Vagina (tissue), 2 donors: ENCODE data around the gene CXCR1.

Source experiments
- POLR2A ChIP-seq, 2 donors: fragments of 450-650 bp; IDR thresholded peaks; one replicate each; pipeline ENCODE4 v1.6.1; 2017; ENCODE audit warnings: antibody characterized with exemption in 2 of 2, mild to moderate bottlenecking in 2 of 2, moderate library complexity in 2 of 2
- POLR2AphosphoS5 ChIP-seq, 2 donors: sonication (generic); formaldehyde crosslinking; IDR thresholded peaks; one replicate each; pipeline ENCODE4 v1.9.0; 2017; ENCODE audit warnings: antibody characterized with exemption in 2 of 2, mild to moderate bottlenecking in 2 of 2, low read depth in 1 of 2; ENCODE audit not compliant: insufficient read depth in 1 of 2
- TF ChIP-seq, protein P1 (sequence below), 3 experiments: fragments of 450-650 bp in 2 of 3; fragments of 200-600 bp in 1 of 3; sonication (generic) in 1 of 3; IDR thresholded peaks; one replicate each; pipeline ENCODE4 v1.5.1; 2017 to 2019; ENCODE audit warnings: antibody characterized with exemption in 3 of 3, mild to moderate bottlenecking in 2 of 3, moderate library complexity in 2 of 3

DNA sequence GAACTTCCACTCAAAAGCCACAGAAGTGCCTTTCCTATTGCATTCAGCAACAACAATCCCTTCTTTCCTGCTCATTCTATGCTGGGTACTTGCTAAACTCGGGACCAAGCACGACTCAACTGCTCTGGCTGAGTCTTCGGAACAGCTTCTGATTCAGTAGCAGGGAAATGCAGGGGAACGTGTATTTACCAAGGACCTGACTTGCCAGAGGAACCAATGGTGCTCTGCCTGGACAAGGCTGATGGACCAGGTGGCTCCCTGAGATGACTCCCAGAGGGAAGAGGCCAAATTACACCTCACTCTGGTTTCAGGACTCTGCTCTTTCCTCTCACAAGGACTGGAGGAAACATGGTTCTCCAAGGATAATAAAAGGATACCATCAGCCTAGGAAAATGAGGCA lies 28.7 kb downstream of the CXCR1 start:
- TF ChIP-seq, protein P1, sequence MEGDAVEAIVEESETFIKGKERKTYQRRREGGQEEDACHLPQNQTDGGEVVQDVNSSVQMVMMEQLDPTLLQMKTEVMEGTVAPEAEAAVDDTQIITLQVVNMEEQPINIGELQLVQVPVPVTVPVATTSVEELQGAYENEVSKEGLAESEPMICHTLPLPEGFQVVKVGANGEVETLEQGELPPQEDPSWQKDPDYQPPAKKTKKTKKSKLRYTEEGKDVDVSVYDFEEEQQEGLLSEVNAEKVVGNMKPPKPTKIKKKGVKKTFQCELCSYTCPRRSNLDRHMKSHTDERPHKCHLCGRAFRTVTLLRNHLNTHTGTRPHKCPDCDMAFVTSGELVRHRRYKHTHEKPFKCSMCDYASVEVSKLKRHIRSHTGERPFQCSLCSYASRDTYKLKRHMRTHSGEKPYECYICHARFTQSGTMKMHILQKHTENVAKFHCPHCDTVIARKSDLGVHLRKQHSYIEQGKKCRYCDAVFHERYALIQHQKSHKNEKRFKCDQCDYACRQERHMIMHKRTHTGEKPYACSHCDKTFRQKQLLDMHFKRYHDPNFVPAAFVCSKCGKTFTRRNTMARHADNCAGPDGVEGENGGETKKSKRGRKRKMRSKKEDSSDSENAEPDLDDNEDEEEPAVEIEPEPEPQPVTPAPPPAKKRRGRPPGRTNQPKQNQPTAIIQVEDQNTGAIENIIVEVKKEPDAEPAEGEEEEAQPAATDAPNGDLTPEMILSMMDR (IDR thresholded peaks at IDR 0.05): no peak
- no peak for TF ChIP-seq POLR2A (IDR thresholded peaks at IDR 0.05)
- no peak for TF ChIP-seq POLR2AphosphoS5 (IDR thresholded peaks at IDR 0.05; ENCODE audit: insufficient read depth in 1 of 2, low read depth in 1 of 2)
